ENCODE data around the gene SERPINA9. TPM values are rescaled to one million over a fixed set of nuclear protein-coding genes. Genes with fewer than 3 reads are reported as not detected.

Gene SERPINA9, protein sequence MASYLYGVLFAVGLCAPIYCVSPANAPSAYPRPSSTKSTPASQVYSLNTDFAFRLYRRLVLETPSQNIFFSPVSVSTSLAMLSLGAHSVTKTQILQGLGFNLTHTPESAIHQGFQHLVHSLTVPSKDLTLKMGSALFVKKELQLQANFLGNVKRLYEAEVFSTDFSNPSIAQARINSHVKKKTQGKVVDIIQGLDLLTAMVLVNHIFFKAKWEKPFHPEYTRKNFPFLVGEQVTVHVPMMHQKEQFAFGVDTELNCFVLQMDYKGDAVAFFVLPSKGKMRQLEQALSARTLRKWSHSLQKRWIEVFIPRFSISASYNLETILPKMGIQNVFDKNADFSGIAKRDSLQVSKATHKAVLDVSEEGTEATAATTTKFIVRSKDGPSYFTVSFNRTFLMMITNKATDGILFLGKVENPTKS
- not detected for total RNA-seq
- not detected for polyA plus RNA-seq (ENCODE audit: insufficient read depth, low read depth, low replicate concordance)
- long read RNA-seq, donor 1 = 0 reads
- long read RNA-seq, donor 2 = 0 reads
- long read RNA-seq, donor 3 = 0 reads
- long read RNA-seq, donor 4 = 0 reads
- long read RNA-seq, donor 5 = 0 reads
- long read RNA-seq, donor 6 = 0 reads
- long read RNA-seq, donor 7 = 0 reads
- long read RNA-seq, donor 8 = 0 reads
- long read RNA-seq, donor 9 = 0 reads
- long read RNA-seq, donor 10 = 0 reads

DNA sequence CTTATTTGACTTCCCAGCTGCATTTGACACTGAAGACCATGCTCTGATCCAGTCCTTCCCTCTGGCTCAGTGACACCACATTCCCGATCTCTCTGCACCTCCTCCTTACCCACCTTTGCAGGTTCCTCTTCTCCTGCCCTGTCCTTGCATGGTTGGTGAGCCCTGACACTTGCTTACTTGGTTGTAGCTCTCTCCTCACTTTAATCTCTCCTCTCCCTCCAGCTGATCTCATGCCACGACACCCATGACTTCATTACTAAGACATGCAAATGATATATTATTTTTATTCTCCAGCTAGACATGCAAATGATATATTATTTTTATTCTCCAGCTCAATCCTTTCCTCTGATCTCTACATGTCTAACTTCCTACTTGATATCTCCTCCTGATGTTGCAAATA lies at the start of gene SERPINA9:
Gene SERPINA9, minus strand, starts transcription at position 175 of the 400 bp plus-strand sequence. CDS start 6,357 bp downstream, outside the sequence.
- H3K4me1 ChIP-seq (ENCODE audit: control insufficient read depth in 2 of 3, insufficient read depth in 2 of 3, low read depth in 1 of 3, low read length in 3 of 3) = no peaks in the 10 kb centered on the region
- no peak within 1 kb of the TSS for H3K9ac ChIP-seq (ENCODE audit: low read length in 3 of 3)
- FAIRE-seq = no peak
- no peak within 1 kb of the TSS for H3K27ac ChIP-seq (ENCODE audit: low read depth in 2 of 2, low read length in 2 of 2)
- H3K4me3 ChIP-seq (ENCODE audit: low read length in 3 of 3) = no peak within 1 kb of the TSS
- intact Hi-C loops (cut with DNase I) = no loop called here
- DNase-seq = no peak
- H3K36me3 ChIP-seq (ENCODE audit: control insufficient read depth in 2 of 3, insufficient read depth in 3 of 3, low read length in 3 of 3) = no peaks in the 10 kb centered on the region
- peaks cover 0 to 8% (median 6%) of the 10 kb centered on the region in 3 donors for H3K9me3 ChIP-seq (ENCODE audit: control insufficient read depth in 2 of 3, insufficient read depth in 1 of 3, low read length in 3 of 3)
- no peaks in the 10 kb centered on the region for H3K27me3 ChIP-seq (ENCODE audit: control insufficient read depth, insufficient read depth, low read length)
- TF ChIP-seq, protein P1, sequence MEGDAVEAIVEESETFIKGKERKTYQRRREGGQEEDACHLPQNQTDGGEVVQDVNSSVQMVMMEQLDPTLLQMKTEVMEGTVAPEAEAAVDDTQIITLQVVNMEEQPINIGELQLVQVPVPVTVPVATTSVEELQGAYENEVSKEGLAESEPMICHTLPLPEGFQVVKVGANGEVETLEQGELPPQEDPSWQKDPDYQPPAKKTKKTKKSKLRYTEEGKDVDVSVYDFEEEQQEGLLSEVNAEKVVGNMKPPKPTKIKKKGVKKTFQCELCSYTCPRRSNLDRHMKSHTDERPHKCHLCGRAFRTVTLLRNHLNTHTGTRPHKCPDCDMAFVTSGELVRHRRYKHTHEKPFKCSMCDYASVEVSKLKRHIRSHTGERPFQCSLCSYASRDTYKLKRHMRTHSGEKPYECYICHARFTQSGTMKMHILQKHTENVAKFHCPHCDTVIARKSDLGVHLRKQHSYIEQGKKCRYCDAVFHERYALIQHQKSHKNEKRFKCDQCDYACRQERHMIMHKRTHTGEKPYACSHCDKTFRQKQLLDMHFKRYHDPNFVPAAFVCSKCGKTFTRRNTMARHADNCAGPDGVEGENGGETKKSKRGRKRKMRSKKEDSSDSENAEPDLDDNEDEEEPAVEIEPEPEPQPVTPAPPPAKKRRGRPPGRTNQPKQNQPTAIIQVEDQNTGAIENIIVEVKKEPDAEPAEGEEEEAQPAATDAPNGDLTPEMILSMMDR (IDR thresholded peaks at IDR 0.05; ENCODE audit: borderline replicate concordance, extremely low read depth, insufficient read depth) = no peak

DNA sequence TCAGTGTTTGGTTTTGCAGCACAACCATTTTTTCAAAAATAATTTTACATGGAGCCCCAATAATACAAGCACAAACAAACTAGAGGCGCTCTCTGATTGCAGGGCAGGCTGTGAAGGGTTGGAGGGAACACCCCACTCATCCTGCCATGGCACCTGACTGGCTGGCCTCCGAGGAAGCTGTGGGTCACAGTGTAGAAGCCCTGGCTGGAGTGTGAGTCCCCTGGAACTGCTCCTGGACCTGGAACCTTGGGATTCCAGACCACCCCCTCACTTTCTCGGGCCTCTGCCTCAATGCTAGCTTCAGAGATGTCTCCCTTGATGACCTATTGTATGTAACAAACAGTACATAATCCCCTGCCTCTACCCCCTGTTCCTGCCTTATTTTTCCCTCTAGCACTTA lies 48.1 kb upstream of the SERPINA9 start:
- Histone ChIP-seq H3K4me3 (ENCODE audit: low read length in 3 of 3) (no peak overlapping the region), H3K9me3 (ENCODE audit: control insufficient read depth in 2 of 3, insufficient read depth in 1 of 3, low read length in 3 of 3) (peaks cover 0 to 1% (median 0%) of the 10 kb centered on the region in 3 donors), H3K36me3 (ENCODE audit: control insufficient read depth in 2 of 3, insufficient read depth in 3 of 3, low read length in 3 of 3) (no peaks in the 10 kb centered on the region), H3K27me3 (ENCODE audit: control insufficient read depth, insufficient read depth, low read length) (no peaks in the 10 kb centered on the region), H3K9ac (ENCODE audit: low read length in 3 of 3) (no peak overlapping the region), H3K4me1 (ENCODE audit: control insufficient read depth in 2 of 3, insufficient read depth in 2 of 3, low read depth in 1 of 3, low read length in 3 of 3) (no peaks in the 10 kb centered on the region), H3K27ac (ENCODE audit: low read depth in 2 of 2, low read length in 2 of 2) (no peak overlapping the region)
- intact Hi-C loops (cut with DNase I) = no loop called here
- no peak for FAIRE-seq
- no peak for DNase-seq
- TF ChIP-seq, protein P1 (IDR thresholded peaks at IDR 0.05; ENCODE audit: borderline replicate concordance, extremely low read depth, insufficient read depth) = no peak

DNA sequence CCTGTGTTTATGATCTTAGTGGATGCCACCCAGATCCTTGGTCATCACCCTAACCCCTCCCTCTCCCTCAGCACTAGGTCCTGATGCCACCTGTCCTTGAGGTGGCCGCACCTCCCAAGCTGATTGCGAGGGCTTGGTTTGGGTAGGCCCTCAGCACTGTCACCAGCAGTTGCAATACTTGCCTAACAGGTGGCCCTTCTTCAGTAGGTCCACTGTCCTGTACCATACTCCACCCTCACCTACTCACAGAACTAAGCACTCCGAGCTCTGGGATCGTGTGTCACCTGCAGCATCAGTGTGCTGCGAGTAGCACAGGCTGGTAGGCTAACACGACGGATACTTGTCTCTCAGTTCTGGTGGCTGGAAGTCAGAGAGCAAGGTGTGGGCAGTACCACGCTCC lies 47.3 kb upstream of the SERPINA9 start:
- Histone ChIP-seq H3K9me3 (ENCODE audit: control insufficient read depth in 2 of 3, insufficient read depth in 1 of 3, low read length in 3 of 3) (peaks cover 0 to 1% (median 0%) of the 10 kb centered on the region in 3 donors), H3K36me3 (ENCODE audit: control insufficient read depth in 2 of 3, insufficient read depth in 3 of 3, low read length in 3 of 3) (no peaks in the 10 kb centered on the region), H3K4me3 (ENCODE audit: low read length in 3 of 3) (no peak overlapping the region), H3K27me3 (ENCODE audit: control insufficient read depth, insufficient read depth, low read length) (no peaks in the 10 kb centered on the region), H3K9ac (ENCODE audit: low read length in 3 of 3) (no peak overlapping the region), H3K27ac (ENCODE audit: low read depth in 2 of 2, low read length in 2 of 2) (no peak overlapping the region), H3K4me1 (ENCODE audit: control insufficient read depth in 2 of 3, insufficient read depth in 2 of 3, low read depth in 1 of 3, low read length in 3 of 3) (no peaks in the 10 kb centered on the region)
- TF ChIP-seq, protein P1 (IDR thresholded peaks at IDR 0.05; ENCODE audit: borderline replicate concordance, extremely low read depth, insufficient read depth) = no peak
- intact Hi-C loops (cut with DNase I) = no loop called here
- FAIRE-seq (no peak), DNase-seq (no peak)
